ENCODE data around the gene SCAPER.
"Not testable (repeated sequence)": the region's sequence is repeated elsewhere in the genome, so short reads cannot be mapped to it uniquely, and the experiment has no call there.

SCAPER gene

GRCh38 chr15:76433798-76434400 lies 471.2 kb downstream of the SCAPER start (continued):
- no peak for TF ChIP-seq ZBTB6 (tag by site-specific recombination; IDR thresholded peaks at IDR 0.05)

DNA sequence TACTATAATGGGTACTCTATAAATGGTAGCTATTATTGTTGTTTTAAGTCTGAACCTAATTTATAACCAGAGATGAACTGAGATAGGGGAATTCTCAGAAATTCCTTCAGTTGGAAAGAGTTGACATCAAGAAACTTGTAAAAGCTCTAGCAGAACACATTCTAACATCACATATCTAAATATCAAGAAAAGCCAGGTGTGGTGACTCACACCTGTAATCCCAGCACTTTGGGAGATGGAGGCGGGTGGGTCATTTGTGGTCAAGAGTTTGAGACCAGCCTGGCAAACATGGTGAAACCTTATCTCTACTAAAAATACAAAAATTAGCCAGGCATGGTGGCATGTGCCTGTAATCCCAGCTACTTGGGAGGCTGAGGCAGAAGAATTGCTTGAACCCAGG lies 472.1 kb downstream of the SCAPER start:
- CTCF ChIA-PET; H3K4me1 ChIP-seq (ENCODE audit: control insufficient read depth, insufficient read depth, low read length); H3K4me3 ChIP-seq (ENCODE audit: low read depth, low read length); H3K27ac ChIP-seq (ENCODE audit: extremely low read depth, low read depth, low read length); H3K9me3 ChIP-seq (ENCODE audit: control insufficient read depth, insufficient read depth, low read depth, low read length); POLR2A ChIA-PET; H3K36me3 ChIP-seq (ENCODE audit: control insufficient read depth in 2 of 2, insufficient read depth in 1 of 2, low read length in 2 of 2): not testable (repeated sequence)

GRCh38 chr15:76432604-76433003 lies 472.5 kb downstream of the SCAPER start:
- ChIA-PET CTCF (interaction anchor here (0.6 kb wide), 1 partner anchor 23 kb away, joined by 5 read pairs; no protein-coding TSS in a partner anchor), POLR2A (no interaction called here)
- TF ChIP-seq KLF17 (tag by site-specific recombination; IDR thresholded peaks at IDR 0.05) (no peak), ZNF433 (tag by site-specific recombination; IDR thresholded peaks at IDR 0.05; ENCODE audit: low read depth) (no peak), SCRT2 (tag by site-specific recombination; IDR thresholded peaks at IDR 0.05) (0 out of 2 replicates have a peak, but pooled peaks have one; percentile 19), ZNF19 (tag by site-specific recombination; IDR thresholded peaks at IDR 0.05; ENCODE audit: low read depth) (no peak), SCRT1 (tag by site-specific recombination; IDR thresholded peaks at IDR 0.05; ENCODE audit: borderline replicate concordance) (no peak)
- Histone ChIP-seq H3K27ac (ENCODE audit: extremely low read depth, low read depth, low read length) (no peak overlapping the region), H3K4me1 (ENCODE audit: control insufficient read depth, insufficient read depth, low read length) (no peaks in the 10 kb centered on the region), H3K4me3 (ENCODE audit: low read depth, low read length) (no peak overlapping the region), H3K36me3 (ENCODE audit: control insufficient read depth in 2 of 2, insufficient read depth in 1 of 2, low read length in 2 of 2) (no peaks in the 10 kb centered on the region; a peak in 1 of 3 replicates), H3K9me3 (ENCODE audit: control insufficient read depth, insufficient read depth, low read depth, low read length) (no peaks in the 10 kb centered on the region)

DNA sequence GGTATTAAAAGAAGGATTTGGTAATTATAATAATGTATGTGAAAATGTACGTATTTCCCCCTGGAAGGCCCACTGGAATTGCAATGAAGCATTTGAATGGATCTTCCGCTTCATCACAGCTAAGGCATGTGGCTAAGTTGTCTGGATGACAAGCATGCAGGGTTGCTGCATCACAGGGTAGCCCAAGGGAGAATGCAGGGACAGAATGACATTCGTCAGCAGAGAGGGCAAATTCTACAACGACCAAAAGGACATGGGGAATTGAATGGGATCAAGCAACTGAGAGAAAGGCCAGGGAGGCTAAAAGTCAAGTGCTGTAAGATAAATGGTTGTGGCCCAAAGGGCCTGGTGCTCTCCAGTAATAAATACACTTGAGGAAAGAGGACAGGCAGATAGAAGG lies 473.2 kb downstream of the SCAPER start:
- POLR2A ChIA-PET, result no interaction called here
- Histone ChIP-seq H3K27ac (ENCODE audit: extremely low read depth, low read depth, low read length) (no peak overlapping the region), H3K4me1 (ENCODE audit: control insufficient read depth, insufficient read depth, low read length) (no peaks in the 10 kb centered on the region), H3K36me3 (ENCODE audit: control insufficient read depth in 2 of 2, insufficient read depth in 1 of 2, low read length in 2 of 2) (no peaks in the 10 kb centered on the region; a peak in 1 of 3 replicates), H3K4me3 (ENCODE audit: low read depth, low read length) (no peak overlapping the region), H3K9me3 (ENCODE audit: control insufficient read depth, insufficient read depth, low read depth, low read length) (no peaks in the 10 kb centered on the region)
- CTCF ChIA-PET, result interaction anchor here (0.6 kb wide), 1 partner anchor 24 kb away, joined by 5 read pairs; no protein-coding TSS in a partner anchor
- TF ChIP-seq, protein P1, sequence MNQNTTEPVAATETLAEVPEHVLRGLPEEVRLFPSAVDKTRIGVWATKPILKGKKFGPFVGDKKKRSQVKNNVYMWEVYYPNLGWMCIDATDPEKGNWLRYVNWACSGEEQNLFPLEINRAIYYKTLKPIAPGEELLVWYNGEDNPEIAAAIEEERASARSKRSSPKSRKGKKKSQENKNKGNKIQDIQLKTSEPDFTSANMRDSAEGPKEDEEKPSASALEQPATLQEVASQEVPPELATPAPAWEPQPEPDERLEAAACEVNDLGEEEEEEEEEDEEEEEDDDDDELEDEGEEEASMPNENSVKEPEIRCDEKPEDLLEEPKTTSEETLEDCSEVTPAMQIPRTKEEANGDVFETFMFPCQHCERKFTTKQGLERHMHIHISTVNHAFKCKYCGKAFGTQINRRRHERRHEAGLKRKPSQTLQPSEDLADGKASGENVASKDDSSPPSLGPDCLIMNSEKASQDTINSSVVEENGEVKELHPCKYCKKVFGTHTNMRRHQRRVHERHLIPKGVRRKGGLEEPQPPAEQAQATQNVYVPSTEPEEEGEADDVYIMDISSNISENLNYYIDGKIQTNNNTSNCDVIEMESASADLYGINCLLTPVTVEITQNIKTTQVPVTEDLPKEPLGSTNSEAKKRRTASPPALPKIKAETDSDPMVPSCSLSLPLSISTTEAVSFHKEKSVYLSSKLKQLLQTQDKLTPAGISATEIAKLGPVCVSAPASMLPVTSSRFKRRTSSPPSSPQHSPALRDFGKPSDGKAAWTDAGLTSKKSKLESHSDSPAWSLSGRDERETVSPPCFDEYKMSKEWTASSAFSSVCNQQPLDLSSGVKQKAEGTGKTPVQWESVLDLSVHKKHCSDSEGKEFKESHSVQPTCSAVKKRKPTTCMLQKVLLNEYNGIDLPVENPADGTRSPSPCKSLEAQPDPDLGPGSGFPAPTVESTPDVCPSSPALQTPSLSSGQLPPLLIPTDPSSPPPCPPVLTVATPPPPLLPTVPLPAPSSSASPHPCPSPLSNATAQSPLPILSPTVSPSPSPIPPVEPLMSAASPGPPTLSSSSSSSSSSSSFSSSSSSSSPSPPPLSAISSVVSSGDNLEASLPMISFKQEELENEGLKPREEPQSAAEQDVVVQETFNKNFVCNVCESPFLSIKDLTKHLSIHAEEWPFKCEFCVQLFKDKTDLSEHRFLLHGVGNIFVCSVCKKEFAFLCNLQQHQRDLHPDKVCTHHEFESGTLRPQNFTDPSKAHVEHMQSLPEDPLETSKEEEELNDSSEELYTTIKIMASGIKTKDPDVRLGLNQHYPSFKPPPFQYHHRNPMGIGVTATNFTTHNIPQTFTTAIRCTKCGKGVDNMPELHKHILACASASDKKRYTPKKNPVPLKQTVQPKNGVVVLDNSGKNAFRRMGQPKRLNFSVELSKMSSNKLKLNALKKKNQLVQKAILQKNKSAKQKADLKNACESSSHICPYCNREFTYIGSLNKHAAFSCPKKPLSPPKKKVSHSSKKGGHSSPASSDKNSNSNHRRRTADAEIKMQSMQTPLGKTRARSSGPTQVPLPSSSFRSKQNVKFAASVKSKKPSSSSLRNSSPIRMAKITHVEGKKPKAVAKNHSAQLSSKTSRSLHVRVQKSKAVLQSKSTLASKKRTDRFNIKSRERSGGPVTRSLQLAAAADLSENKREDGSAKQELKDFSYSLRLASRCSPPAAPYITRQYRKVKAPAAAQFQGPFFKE (tag by site-specific recombination; IDR thresholded peaks at IDR 0.05; ENCODE audit: borderline replicate concordance), result no peak
- TF ChIP-seq ZNF404 (tag by site-specific recombination; IDR thresholded peaks at IDR 0.05) (no peak), BCL11A (tag by site-specific recombination; IDR thresholded peaks at IDR 0.05; ENCODE audit: low read depth) (no peak), ZNF530 (tag by site-specific recombination; IDR thresholded peaks at IDR 0.05; ENCODE audit: low read depth) (no peak), ZNF837 (tag by site-specific recombination; IDR thresholded peaks at IDR 0.05) (no peak), KLF10 (tag by site-specific recombination; IDR thresholded peaks at IDR 0.05) (no peak)
- TF ChIP-seq, protein P2, sequence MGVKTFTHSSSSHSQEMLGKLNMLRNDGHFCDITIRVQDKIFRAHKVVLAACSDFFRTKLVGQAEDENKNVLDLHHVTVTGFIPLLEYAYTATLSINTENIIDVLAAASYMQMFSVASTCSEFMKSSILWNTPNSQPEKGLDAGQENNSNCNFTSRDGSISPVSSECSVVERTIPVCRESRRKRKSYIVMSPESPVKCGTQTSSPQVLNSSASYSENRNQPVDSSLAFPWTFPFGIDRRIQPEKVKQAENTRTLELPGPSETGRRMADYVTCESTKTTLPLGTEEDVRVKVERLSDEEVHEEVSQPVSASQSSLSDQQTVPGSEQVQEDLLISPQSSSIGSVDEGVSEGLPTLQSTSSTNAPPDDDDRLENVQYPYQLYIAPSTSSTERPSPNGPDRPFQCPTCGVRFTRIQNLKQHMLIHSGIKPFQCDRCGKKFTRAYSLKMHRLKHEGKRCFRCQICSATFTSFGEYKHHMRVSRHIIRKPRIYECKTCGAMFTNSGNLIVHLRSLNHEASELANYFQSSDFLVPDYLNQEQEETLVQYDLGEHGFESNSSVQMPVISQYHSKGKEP (tag by site-specific recombination; IDR thresholded peaks at IDR 0.05), result no peak

- CTCF ChIA-PET; H3K4me1 ChIP-seq (ENCODE audit: control insufficient read depth, insufficient read depth, low read length); H3K27ac ChIP-seq (ENCODE audit: extremely low read depth, low read depth, low read length); H3K9me3 ChIP-seq (ENCODE audit: control insufficient read depth, insufficient read depth, low read depth, low read length); H3K4me3 ChIP-seq (ENCODE audit: low read depth, low read length); POLR2A ChIA-PET; H3K36me3 ChIP-seq (ENCODE audit: control insufficient read depth in 2 of 2, insufficient read depth in 1 of 2, low read length in 2 of 2): not testable (repeated sequence)
Measured at GRCh38 chr15:76430711-76431110, 474.4 kb downstream of the SCAPER start.

All from HEK293 (cell line).